WTC11 (cell line): Measurements from ENCODE around the gene TSPYL2. TPM values are rescaled to one million over a fixed set of nuclear protein-coding genes. Genes with fewer than 3 reads are reported as not detected.

Experiments
- ATAC-seq: fragments of 200-7000 bp; cut with Tn5 transposase; 2 replicates; pipeline ENCODE4 v1.10.0; 2021; ENCODE audit warnings: mild to moderate bottlenecking, moderate library complexity
- CTCF ChIA-PET: fragments of 300-600 bp; sonication (Branson Sonifier 250); formaldehyde crosslinking; loops from one replicate; lab custom pipeline; 2021; ENCODE audit warnings: antibody characterized with exemption; lab: Charles Lee
- POLR2A ChIA-PET: fragments of 350-600 bp; sonication (Branson Sonifier 250); formaldehyde crosslinking; loops from one replicate; lab custom pipeline; 2021; ENCODE audit warnings: antibody characterized with exemption; lab: Charles Lee
- DNase-seq: peaks from one replicate; pipeline ENCODE4 v3.0.0; 2021; ENCODE audit warnings: low spot score
- H3K27ac Mint-ChIP-seq: 2 replicates; pipeline ENCODE4 v1.8.0; 2021; ENCODE audit warnings: mixed read lengths
- H3K27me3 Mint-ChIP-seq: 2 replicates; pipeline ENCODE4 v1.8.0; 2021; ENCODE audit warnings: low read depth, mild to moderate bottlenecking, moderate library complexity, mixed read lengths
- H3K36me3 Mint-ChIP-seq: 2 replicates; pipeline ENCODE4 v1.8.0; 2021; ENCODE audit warnings: mixed read lengths
- H3K4me1 Mint-ChIP-seq: 2 replicates; pipeline ENCODE4 v1.8.0; 2022; ENCODE audit warnings: mixed read lengths
- H3K4me3 Mint-ChIP-seq: 2 replicates; pipeline ENCODE4 v1.8.0; 2021; ENCODE audit warnings: mild to moderate bottlenecking, moderate library complexity, mixed read lengths
- H3K9me3 Mint-ChIP-seq: 2 replicates; pipeline ENCODE4 v1.8.0; 2021; ENCODE audit warnings: mixed read lengths
- AR ChIP-seq: fragments of 250-450 bp; sonication (Bioruptor Pico); IDR thresholded peaks from 2 replicates; pipeline ENCODE4 v1.9.0; 2021; ENCODE audit warnings: mild to moderate bottlenecking
- ATF2 ChIP-seq: sonication (generic); formaldehyde crosslinking; IDR thresholded peaks from 2 replicates; pipeline ENCODE4 v1.8.1; 2022; ENCODE audit warnings: low read depth, missing genetic modification reagents, borderline replicate concordance
- ATF3 ChIP-seq: sonication (generic); formaldehyde crosslinking; conservative IDR thresholded peaks from 2 replicates; pipeline ENCODE4 v1.8.1; 2022; ENCODE audit warnings: mild to moderate bottlenecking, missing genetic modification reagents
- ATF6 ChIP-seq: sonication (generic); formaldehyde crosslinking; IDR thresholded peaks from 2 replicates; pipeline ENCODE4 v1.8.1; 2023; ENCODE audit warnings: mild to moderate bottlenecking, missing genetic modification reagents
- CBFB ChIP-seq: sonication (generic); formaldehyde crosslinking; IDR thresholded peaks from 2 replicates; pipeline ENCODE4 v1.8.1; 2022; ENCODE audit warnings: mild to moderate bottlenecking, low read depth, missing genetic modification reagents
- E2F4 ChIP-seq: sonication (generic); formaldehyde crosslinking; IDR thresholded peaks from 2 replicates; pipeline ENCODE4 v1.8.1; 2022; ENCODE audit warnings: low read depth, mild to moderate bottlenecking, moderate library complexity, missing genetic modification reagents, borderline replicate concordance
- ELF4 ChIP-seq: sonication (generic); formaldehyde crosslinking; IDR thresholded peaks from 2 replicates; pipeline ENCODE4 v1.8.1; 2022; ENCODE audit warnings: low read depth, mild to moderate bottlenecking, moderate library complexity, missing genetic modification reagents
- ETV6 ChIP-seq: sonication (generic); formaldehyde crosslinking; IDR thresholded peaks from 2 replicates; pipeline ENCODE4 v1.8.1; 2022; ENCODE audit warnings: mild to moderate bottlenecking, missing genetic modification reagents
- FOXJ3 ChIP-seq: sonication (generic); formaldehyde crosslinking; IDR thresholded peaks from 2 replicates; pipeline ENCODE4 v1.9.0; 2021; ENCODE audit warnings: missing genetic modification reagents, mild to moderate bottlenecking, borderline replicate concordance
- FOXK1 ChIP-seq: sonication (generic); formaldehyde crosslinking; IDR thresholded peaks from 2 replicates; pipeline ENCODE4 v1.8.0; 2022; ENCODE audit warnings: mild to moderate bottlenecking, moderate library complexity, missing genetic modification reagents
- KAT7 ChIP-seq: sonication (generic); formaldehyde crosslinking; IDR thresholded peaks from 2 replicates; pipeline ENCODE4 v1.8.1; 2023; ENCODE audit warnings: missing genetic modification reagents, mild to moderate bottlenecking, borderline replicate concordance
- NFATC4 ChIP-seq: fragments of 250-450 bp; sonication (Bioruptor Pico); IDR thresholded peaks from 2 replicates; pipeline ENCODE4 v1.9.0; 2021; ENCODE audit warnings: mild to moderate bottlenecking
- NR3C1 ChIP-seq: sonication (generic); formaldehyde crosslinking; conservative IDR thresholded peaks from 2 replicates; pipeline ENCODE4 v1.8.1; 2023; ENCODE audit warnings: low read depth, mild to moderate bottlenecking, missing genetic modification reagents
- SMAD3 ChIP-seq: sonication (generic); formaldehyde crosslinking; IDR thresholded peaks from 2 replicates; pipeline ENCODE4 v1.8.0; 2022; ENCODE audit warnings: missing genetic modification reagents, mild to moderate bottlenecking, borderline replicate concordance
- STAT6 ChIP-seq: sonication (generic); formaldehyde crosslinking; conservative IDR thresholded peaks from 2 replicates; pipeline ENCODE4 v1.8.1; 2023; ENCODE audit warnings: mild to moderate bottlenecking, low read depth, missing genetic modification reagents, moderate library complexity
- ZMAT4 ChIP-seq: fragments of 250-450 bp; sonication (Bioruptor Pico); IDR thresholded peaks from 2 replicates; pipeline ENCODE4 v1.9.0; 2021; ENCODE audit warnings: mild to moderate bottlenecking
- ZNF232 ChIP-seq: sonication (generic); formaldehyde crosslinking; IDR thresholded peaks from 2 replicates; pipeline ENCODE4 v1.8.0; 2022; ENCODE audit warnings: mild to moderate bottlenecking, missing genetic modification reagents
- ZNF317 ChIP-seq: sonication (generic); formaldehyde crosslinking; IDR thresholded peaks from 2 replicates; pipeline ENCODE4 v1.8.1; 2023; ENCODE audit warnings: low read depth, mild to moderate bottlenecking, moderate library complexity, missing genetic modification reagents, borderline replicate concordance
- ZNF396 ChIP-seq: fragments of 250-450 bp; sonication (Bioruptor Pico); IDR thresholded peaks from 2 replicates; pipeline ENCODE4 v1.8.0; 2021; ENCODE audit warnings: mild to moderate bottlenecking, moderate library complexity, borderline replicate concordance
- total RNA-seq: library from RNA; stranded (reverse); gene quantifications from 3 replicates; pipeline ENCODE4 v1.2.3, GENCODE V29; 2021

TSPYL2 gene
- total RNA-seq, 1 experiment from 2014 or later, result 14.6 TPM

GRCh38 chrX:53072418-53073114 is 9.6 kb upstream of the TSPYL2 start:
- peak overlapping the region; percentile 80 for H3K4me3 Mint-ChIP-seq
- ATAC-seq, result no peak

More at GRCh38 chrX:53072418-53073114, 9.6 kb upstream of the TSPYL2 start:
- Mint-ChIP-seq H3K9me3 (no peaks in the 10 kb centered on the region), H3K4me1 (peaks cover 14% of the 10 kb centered on the region), H3K27me3 (no peaks in the 10 kb centered on the region; the same call in 1 of the 2 replicates), H3K36me3 (no peaks in the 10 kb centered on the region), H3K27ac (no peak overlapping the region)
- CTCF ChIA-PET, result interaction anchor here (0.7 to 2.0 kb wide), 4 partner anchors 15 to 409 kb away, joined by 3 to 9 read pairs (median 4); no protein-coding TSS in a partner anchor
- POLR2A ChIA-PET, result interaction anchor here (0.8 kb wide), 1 partner anchor 10 kb away, joined by 3 read pairs; the partner anchor contains the start of gene TSPYL2
- TF ChIP-seq ZNF232 (CRISPR knock-in tag), result no peak
- TF ChIP-seq ETV6, result no peak
- no peak for TF ChIP-seq E2F4 (CRISPR knock-in tag)
- no peak for TF ChIP-seq ZNF396 (CRISPR knock-in tag)
- TF ChIP-seq ATF3, result no peak
- no peak for TF ChIP-seq ZMAT4 (CRISPR knock-in tag)
- TF ChIP-seq ZNF317 (CRISPR knock-in tag), result no peak
- TF ChIP-seq KAT7 (CRISPR knock-in tag), result no peak
- no peak for TF ChIP-seq AR (CRISPR knock-in tag)
- TF ChIP-seq CBFB, result no peak
- TF ChIP-seq NFATC4 (CRISPR knock-in tag), result no peak
- no peak for TF ChIP-seq ATF6
- no peak for TF ChIP-seq ATF2 (CRISPR knock-in tag)
- no peak for TF ChIP-seq FOXK1 (CRISPR knock-in tag)
- no peak for TF ChIP-seq STAT6
- no peak for TF ChIP-seq NR3C1 (CRISPR knock-in tag)
- no peak for TF ChIP-seq FOXJ3 (CRISPR knock-in tag)
- no peak for TF ChIP-seq SMAD3 (CRISPR knock-in tag)
- no peak for TF ChIP-seq ELF4 (CRISPR knock-in tag)
- DNase-seq, result no peak
